A549 (cell line): ENCODE results near the gene HRK. TPM values are rescaled to one million over a fixed set of nuclear protein-coding genes. Genes with fewer than 3 reads are reported as not detected.

ENCODE experiments used
- ATAC-seq, 2 experiments: fragments of 200-7000 bp in 1 of 2; fragments of >200 bp in 1 of 2; cut with Nextera tagmentation in 1 of 2; cut with Tn5 transposase in 1 of 2; 3 replicates each; pipeline versions ENCODE4 v1.8.0 to v1.9.1; 2018 to 2020; ENCODE audit warnings: mild to moderate bottlenecking in 1 of 2, moderate library complexity in 1 of 2
- CTCF ChIA-PET: fragments of 300-600 bp; sonication (Branson Sonifier 250); formaldehyde crosslinking; extraction: SDS; loops from one replicate; lab custom pipeline; 2021; ENCODE audit warnings: antibody characterized with exemption, inconsistent platforms; lab: Yijun Ruan, JAX
- POLR2A ChIA-PET: fragments of 350-600 bp; formaldehyde crosslinking; extraction: SDS; loops from one replicate; lab custom pipeline; 2021; ENCODE audit warnings: antibody characterized with exemption, inconsistent platforms; lab: Yijun Ruan, JAX
- DNase-seq, 2 experiments: peaks; one replicate each; pipeline versions ENCODE4 v3.0.0 to v3.0.0-alpha.2; 2011 to 2016; ENCODE audit warnings: low read depth in 1 of 2, low spot score in 1 of 2
- FAIRE-seq: peaks from 2 replicates; lab custom pipeline; 2011; peaks lifted over from hg19 to GRCh38; lab: Jason Lieb, UNC
- H3K27ac ChIP-seq, 2 experiments: fragments of >200 bp; sonication (Bioruptor Twin); formaldehyde crosslinking; 3 replicates each; pipeline ENCODE4 v1.5.1; 2016 to 2017
- H3K4me1 ChIP-seq: fragments of >200 bp; sonication (Bioruptor Twin); formaldehyde crosslinking; 3 replicates; pipeline ENCODE4 v1.6.1; 2016
- H3K4me2 ChIP-seq: fragments of >200 bp; sonication (Bioruptor Twin); formaldehyde crosslinking; 3 replicates; pipeline ENCODE4 v1.6.1; 2016
- H3K4me3 ChIP-seq: fragments of >200 bp; sonication (Bioruptor Twin); formaldehyde crosslinking; 3 replicates; pipeline ENCODE4 v1.5.1; 2016
- H3K9me3 ChIP-seq: fragments of >200 bp; sonication (Bioruptor Twin); formaldehyde crosslinking; 3 replicates; pipeline ENCODE4 v1.6.1; 2016
- BHLHE40 ChIP-seq: IDR thresholded peaks from 2 replicates; pipeline ENCODE4 v1.6.1; 2012; ENCODE audit warnings: low read depth, low read length, inconsistent platforms
- CBX8 ChIP-seq: fragments of 200-600 bp; sonication (generic); IDR thresholded peaks from 2 replicates; pipeline ENCODE4 v1.6.1; 2016
- CEBPB ChIP-seq, 2 experiments: fragments of >200 bp in 1 of 2; sonication (Bioruptor Twin) in 1 of 2; formaldehyde crosslinking in 1 of 2; IDR thresholded peaks; 2 replicates each; pipeline ENCODE4 v1.6.1; 2012 to 2016
- EHF ChIP-seq: fragments of 250-450 bp; sonication (Bioruptor Pico); IDR thresholded peaks from 2 replicates; pipeline ENCODE4 v1.5.0; 2020; ENCODE audit warnings: mild to moderate bottlenecking
- EP300 ChIP-seq, 2 experiments: fragments of >200 bp; sonication (Bioruptor Twin); formaldehyde crosslinking; IDR thresholded peaks; 2 replicates in 1 of 2; 3 replicates in 1 of 2; pipeline ENCODE4 v1.6.1; 2016 to 2017
- FOSL2 ChIP-seq, 2 experiments: fragments of 450-650 bp in 1 of 2; fragments of >200 bp in 1 of 2; sonication (Bioruptor Twin) in 1 of 2; formaldehyde crosslinking; IDR thresholded peaks; 2 replicates each; pipeline versions ENCODE4 v1.5.0 to v1.6.1; 2016 to 2020; ENCODE audit warnings: mild to moderate bottlenecking in 1 of 2, moderate library complexity in 1 of 2
- HDAC2 ChIP-seq: fragments of 200-600 bp; sonication (generic); IDR thresholded peaks from 2 replicates; pipeline ENCODE4 v1.6.1; 2016
- HES2 ChIP-seq: fragments of >200 bp; sonication (Bioruptor Twin); formaldehyde crosslinking; IDR thresholded peaks from 2 replicates; pipeline ENCODE4 v1.6.1; 2016
- HOXA7 ChIP-seq: fragments of 250-450 bp; sonication (Bioruptor Pico); IDR thresholded peaks from 2 replicates; pipeline ENCODE4 v1.5.0; 2020; ENCODE audit warnings: mild to moderate bottlenecking, moderate library complexity
- HOXB13 ChIP-seq: fragments of 250-450 bp; sonication (Bioruptor Pico); IDR thresholded peaks from 2 replicates; pipeline ENCODE4 v1.5.0; 2020; ENCODE audit warnings: low read depth, mild to moderate bottlenecking, moderate library complexity
- MAX ChIP-seq: IDR thresholded peaks from 2 replicates; pipeline ENCODE4 v1.6.1; 2012
- MAZ ChIP-seq: fragments of 150-350 bp; IDR thresholded peaks from 2 replicates; pipeline ENCODE4 v1.6.1; 2014; ENCODE audit warnings: antibody characterized with exemption, low read depth, low read length, borderline replicate concordance
- MYC ChIP-seq: IDR thresholded peaks from 2 replicates; pipeline ENCODE4 v1.6.1; 2012; ENCODE audit warnings: mild to moderate bottlenecking, inconsistent platforms, low read length, improper control_type of control experiment, borderline replicate concordance
- NR3C1 ChIP-seq: fragments of >200 bp; sonication (Bioruptor Twin); formaldehyde crosslinking; IDR thresholded peaks from 3 replicates; pipeline ENCODE4 v1.6.1; 2017
- PHF8 ChIP-seq: fragments of 200-600 bp; sonication (generic); IDR thresholded peaks from 2 replicates; pipeline ENCODE4 v1.6.1; 2016; ENCODE audit warnings: low read depth, mild to moderate bottlenecking, antibody characterized with exemption, moderate library complexity, borderline replicate concordance
- POLR2A ChIP-seq: IDR thresholded peaks from 2 replicates; pipeline ENCODE4 v1.6.1; 2012; ENCODE audit warnings: mild to moderate bottlenecking, low read length
- RAD21 ChIP-seq, 2 experiments: fragments of >200 bp in 1 of 2; sonication (Bioruptor Twin) in 1 of 2; formaldehyde crosslinking in 1 of 2; IDR thresholded peaks in 1 of 2; conservative IDR thresholded peaks in 1 of 2; 2 replicates in 1 of 2; 3 replicates in 1 of 2; pipeline ENCODE4 v1.6.1; 2012 to 2018; ENCODE audit warnings: inconsistent platforms in 1 of 2
- RARB ChIP-seq: fragments of 250-450 bp; sonication (Bioruptor Pico); IDR thresholded peaks from 2 replicates; pipeline ENCODE4 v1.8.0; 2021; ENCODE audit warnings: mild to moderate bottlenecking, moderate library complexity
- RCOR1 ChIP-seq: fragments of 150-350 bp; IDR thresholded peaks from 2 replicates; pipeline ENCODE4 v1.6.1; 2014; ENCODE audit warnings: antibody characterized with exemption, low read length, low read depth
- RNF2 ChIP-seq: fragments of 200-600 bp; sonication (generic); IDR thresholded peaks from 2 replicates; pipeline ENCODE4 v1.6.1; 2016; ENCODE audit warnings: low read depth, mild to moderate bottlenecking, antibody characterized with exemption, moderate library complexity, borderline replicate concordance
- USF2 ChIP-seq: fragments of 450-650 bp; IDR thresholded peaks from 2 replicates; pipeline ENCODE4 v1.6.1; 2014; ENCODE audit warnings: antibody characterized with exemption
- ZFP36 ChIP-seq: fragments of 450-650 bp; IDR thresholded peaks from 2 replicates; pipeline ENCODE4 v1.6.1; 2014; ENCODE audit warnings: borderline replicate concordance; ENCODE audit not compliant: partially characterized antibody
- ZSCAN20 ChIP-seq: fragments of 250-450 bp; sonication (Bioruptor Pico); IDR thresholded peaks from 2 replicates; pipeline ENCODE4 v1.8.0; 2022; ENCODE audit warnings: mild to moderate bottlenecking, moderate library complexity
- WGBS: methylation state at CpG from one replicate; pipeline ENCODE4 v1.1.6; 2017; ENCODE audit errors: missing lambda C conversion rate; 5-methylcytosine and 5-hydroxymethylcytosine counted together
- polyA plus RNA-seq, 4 experiments: library from polyadenylated mRNA; depleted of rRNA in 3 of 4; stranded (reverse); fragments of >200 nt; fragmentation: RNase III in 1 of 4; extraction: RNeasy Plus Mini Kit Qiagen cat#74134 plus additional on column Dnase treatment in 1 of 4; gene quantifications; 2 replicates in 3 of 4; 3 replicates in 1 of 4; pipeline ENCODE4 v1.2.3, GENCODE V29; 2011 to 2017

HRK gene
- polyA plus RNA-seq, 2 of the 4 experiments (the other 2 are of a cell fraction) = 0.13 to 0.34 TPM

- H3K4me1 ChIP-seq = peaks cover 24% of the 10 kb centered on the region
- CTCF ChIA-PET = interaction anchor here (0.8 to 3.7 kb wide), 13 partner anchors 8 to 177 kb away, joined by 3 to 20 read pairs (median 4); no protein-coding TSS in a partner anchor
- peak overlapping the region; percentile 47 for H3K4me3 ChIP-seq
- TF ChIP-seq MAZ = no peak
- 0 out of 2 replicates have a peak, but pooled peaks have one; percentile 21 for TF ChIP-seq RNF2
- peak; percentile 67; the same call in 1 of the 2 replicates for TF ChIP-seq HDAC2
- ATAC-seq (no peak; a peak in 1 of 6 replicates), DNase-seq (no peak), FAIRE-seq (no peak)
- H3K9me3 ChIP-seq = no peaks in the 10 kb centered on the region
- POLR2A ChIA-PET = interaction anchor here (0.6 to 1.5 kb wide), 3 partner anchors 30 to 142 kb away, joined by 3 to 4 read pairs (median 3); partner anchors contain the start of genes FBXW8 and RNFT2
- peak overlapping the region; percentile 68 to 87; a peak in 5 of 6 replicates for H3K27ac ChIP-seq
- H3K4me2 ChIP-seq = peak overlapping the region; percentile 89
- 11% methylated on average over 21 of the region's 21 CpGs for WGBS
Measured at GRCh38 chr12:116880213-116880816, 926 bp downstream of the HRK start.

- Histone ChIP-seq H3K27ac (peak overlapping the region in 1 of 2 experiments; percentile 68; a peak in 4 of 6 replicates), H3K4me1 (peaks cover 24% of the 10 kb centered on the region)
- FAIRE-seq (no peak), DNase-seq (no peak)
- CTCF ChIA-PET = interaction anchor here (0.8 to 3.7 kb wide), 5 partner anchors 8 to 176 kb away, joined by 3 to 20 read pairs (median 6); no protein-coding TSS in a partner anchor
- TF ChIP-seq MYC = no peak
- TF ChIP-seq HES2 = no peak
- no peak for TF ChIP-seq EHF (CRISPR knock-in tag)
- no peak for TF ChIP-seq RAD21 (conservative IDR thresholded peaks at IDR 0.05 in 1 of 2, IDR thresholded peaks at IDR 0.05 in 1 of 2)
- no peak for TF ChIP-seq RARB (CRISPR knock-in tag)
- TF ChIP-seq ZSCAN20 (CRISPR knock-in tag) = no peak
- no peak for TF ChIP-seq HOXB13 (CRISPR knock-in tag)
- no peak for TF ChIP-seq NR3C1
- TF ChIP-seq BHLHE40 = no peak
- no peak for TF ChIP-seq MAX
- TF ChIP-seq USF2 = no peak
- TF ChIP-seq FOSL2 (IDR thresholded peaks at IDR 0.05) = no peak
- TF ChIP-seq FOSL2 (CRISPR knock-in tag; IDR thresholded peaks at IDR 0.05) = no peak
- no peak for TF ChIP-seq RCOR1
- TF ChIP-seq, all 56 proteins: peak for 0
- H3K4me2 ChIP-seq = peak overlapping the region; percentile 89
- POLR2A ChIA-PET = no interaction called here
- ATAC-seq = peak in 1 of 2 experiments; percentile 2; a peak in 2 of 6 replicates
- peaks cover 6% of the 10 kb centered on the region for H3K9me3 ChIP-seq
- 10% methylated on average over 41 of the region's 52 CpGs for WGBS
- peak overlapping the region; percentile 47 for H3K4me3 ChIP-seq
Measured at GRCh38 chr12:116879509-116880212, 1.6 kb downstream of the HRK start.

GRCh38 chr12:116878567-116879508 is 2.4 kb downstream of the HRK start:
- H3K4me2 ChIP-seq = peak overlapping the region; percentile 89
- H3K4me3 ChIP-seq = peak overlapping the region; percentile 47
- H3K9me3 ChIP-seq = peaks cover 14% of the 10 kb centered on the region
- H3K27ac ChIP-seq = peak overlapping the region in 1 of 2 experiments; percentile 68; a peak in 4 of 6 replicates
- TF ChIP-seq ZFP36 (no peak), CEBPB (IDR thresholded peaks at IDR 0.05) (no peak), POLR2A (no peak), HOXA7 (CRISPR knock-in tag) (no peak), EP300 (IDR thresholded peaks at IDR 0.05) (no peak), MAX (no peak), PHF8 (no peak), CBX8 (no peak)
- FAIRE-seq = no peak
- ATAC-seq = peak in 1 of 2 experiments; percentile 14; a peak in 3 of 6 replicates
- CTCF ChIA-PET = interaction anchor here (1.4 to 3.7 kb wide), 4 partner anchors 9 to 175 kb away, joined by 6 to 20 read pairs (median 9); no protein-coding TSS in a partner anchor
- no peak for DNase-seq
- peaks cover 24% of the 10 kb centered on the region for H3K4me1 ChIP-seq
- POLR2A ChIA-PET = no interaction called here
- 36% methylated on average over 50 of the region's 55 CpGs for WGBS
